Motor neuron (in vitro differentiated cells): Measurements from ENCODE around the gene FKBP5. TPM values are rescaled to one million over a fixed set of nuclear protein-coding genes. Genes with fewer than 3 reads are reported as not detected.
"Not testable (repeated sequence)": the region's sequence is repeated elsewhere in the genome, so short reads cannot be mapped to it uniquely, and the experiment has no call there.

Experiments used
- ATAC-seq, 8 experiments: fragments of 200-7000 bp; cut with Tn5 transposase; replicated peaks in 6 of 8; 2 replicates each; pipeline ENCODE4 v1.8.0; 2021; ENCODE audit warnings: mild to moderate bottlenecking in 8 of 8, moderate library complexity in 8 of 8
- H3K27ac ChIP-seq, 2 donors: fragments of 250-450 bp; sonication (Bioruptor Pico); 2 replicates each; pipeline ENCODE4 v1.9.0; 2021; ENCODE audit warnings: antibody characterized with exemption in 2 of 2, mild to moderate bottlenecking in 2 of 2, moderate library complexity in 1 of 2
- H3K4me1 ChIP-seq, 2 donors: fragments of 250-450 bp; sonication (Bioruptor Pico); replicated peaks in 1 of 2; 2 replicates each; pipeline ENCODE4 v1.6.1; 2021; ENCODE audit warnings: antibody characterized with exemption in 2 of 2, mild to moderate bottlenecking in 2 of 2, moderate library complexity in 1 of 2
- H3K4me3 ChIP-seq, 5 donors: fragments of 250-450 bp; sonication (Bioruptor Pico); 2 replicates each; pipeline ENCODE4 v1.9.0; 2021; ENCODE audit warnings: antibody characterized with exemption in 5 of 5, mild to moderate bottlenecking in 5 of 5, moderate library complexity in 4 of 5
- WGBS, 10 experiments: fragments of 450-650 bp; shearing (Covaris generic); methylation state at CpG; one replicate each; pipeline ENCODE4 v1.0.0; 2022; 5-methylcytosine and 5-hydroxymethylcytosine counted together
- in situ Hi-C, 9 experiments: fragments of 400-800 bp; cut with MboI; loops; one replicate each; pipeline ENCODE4 v1.15.0; 2021; ENCODE audit warnings: low sequenced_read_pairs in 9 of 9, low pct_unique_long_range_greater_than_20kb in 2 of 9; ENCODE audit not compliant: unreplicated experiment in 9 of 9
- total RNA-seq, 8 experiments: library from RNA; unstranded; fragments of 300-600 nt; gene quantifications; 2 replicates each; pipeline versions ENCODE4 v1.2.3 to v1.2.4, GENCODE V29; 2022

Gene FKBP5
- total RNA-seq, 8 experiments from 2014 or later, result 5.6 to 23.5 (median 10.9) TPM

GRCh38 chr6:35550437-35550836 lies 138.3 kb downstream of the FKBP5 start:
- Histone ChIP-seq H3K27ac (no peak overlapping the region), H3K4me1 (no peaks in the 10 kb centered on the region), H3K4me3 (no peak overlapping the region)
- in situ Hi-C loops, result no loop called here
- WGBS, 10 experiments, result 0 to 83% (median 46%) methylated on average over 1 of the region's 1 CpG; no CpG with 5 or more reads in 1 of the 10 experiments
- no peak for ATAC-seq

DNA sequence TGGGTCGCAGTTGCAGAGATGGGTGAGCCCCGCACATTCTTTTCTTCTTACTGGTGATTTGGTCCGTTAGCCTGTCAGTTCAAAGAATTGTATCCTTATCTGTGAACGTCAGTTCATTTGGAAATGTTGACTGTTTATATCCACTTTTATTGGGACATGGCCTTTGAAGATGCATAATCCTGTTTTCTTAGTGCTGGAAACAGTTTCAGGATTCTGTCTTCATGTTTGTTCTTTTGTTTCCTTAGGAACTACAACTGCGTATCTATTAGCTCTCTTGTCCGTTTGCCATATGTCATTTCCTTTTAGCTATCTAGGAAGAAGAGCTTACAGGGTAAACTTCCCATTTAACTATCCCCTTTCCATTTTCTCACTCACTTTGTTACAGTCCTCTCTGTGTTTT lies 141.0 kb downstream of the FKBP5 start:
- Histone ChIP-seq H3K27ac (no peak overlapping the region), H3K4me1 (no peaks in the 10 kb centered on the region), H3K4me3 (no peak overlapping the region)
- no peak for ATAC-seq
- in situ Hi-C loops, result no loop called here
- 26 to 92% (median 73%) methylated on average over 2 to 6 of the region's 6 CpGs for WGBS, 10 experiments

DNA sequence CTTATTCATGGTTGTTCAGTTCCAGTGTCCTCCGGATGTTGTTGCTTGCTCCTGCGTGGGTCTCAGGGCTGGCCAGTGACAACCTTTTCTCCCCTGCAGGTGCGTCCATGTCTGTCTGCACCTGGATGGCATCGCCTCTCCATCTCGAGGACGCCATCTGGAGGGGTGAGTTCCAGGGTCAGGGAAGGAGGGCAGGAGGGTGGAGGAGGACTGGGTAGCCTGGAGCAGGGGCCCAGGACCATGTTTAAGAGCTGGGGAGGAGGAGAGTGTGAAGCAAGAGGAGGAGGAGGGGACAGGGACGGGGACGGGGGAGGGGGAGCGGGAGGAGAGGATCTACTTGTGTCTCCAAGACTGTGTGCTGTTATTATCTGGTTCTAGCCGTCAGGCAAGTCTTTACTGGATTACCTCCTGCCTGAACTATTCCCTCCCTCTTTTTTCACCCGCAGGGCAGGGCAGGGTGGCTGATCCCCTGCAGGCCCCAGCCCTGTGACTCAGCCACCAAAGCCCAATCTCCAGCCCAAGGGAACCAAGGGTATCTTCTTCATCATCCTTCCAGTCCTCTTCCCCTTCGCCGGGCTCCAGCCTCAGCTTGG lies 143.8 kb downstream of the FKBP5 start:
- H3K27ac ChIP-seq, result no peak overlapping the region
- ATAC-seq, result peak in 3 of 8 experiments; percentile 50 to 96 (median 96)
- H3K4me1 ChIP-seq, result no peaks in the 10 kb centered on the region
- WGBS, 10 experiments, result 60 to 100% (median 94%) methylated on average over 1 to 5 of the region's 13 CpGs; no CpG with 5 or more reads in 7 of the 10 experiments
- no peak overlapping the region for H3K4me3 ChIP-seq
- in situ Hi-C loops, result no loop called here

DNA sequence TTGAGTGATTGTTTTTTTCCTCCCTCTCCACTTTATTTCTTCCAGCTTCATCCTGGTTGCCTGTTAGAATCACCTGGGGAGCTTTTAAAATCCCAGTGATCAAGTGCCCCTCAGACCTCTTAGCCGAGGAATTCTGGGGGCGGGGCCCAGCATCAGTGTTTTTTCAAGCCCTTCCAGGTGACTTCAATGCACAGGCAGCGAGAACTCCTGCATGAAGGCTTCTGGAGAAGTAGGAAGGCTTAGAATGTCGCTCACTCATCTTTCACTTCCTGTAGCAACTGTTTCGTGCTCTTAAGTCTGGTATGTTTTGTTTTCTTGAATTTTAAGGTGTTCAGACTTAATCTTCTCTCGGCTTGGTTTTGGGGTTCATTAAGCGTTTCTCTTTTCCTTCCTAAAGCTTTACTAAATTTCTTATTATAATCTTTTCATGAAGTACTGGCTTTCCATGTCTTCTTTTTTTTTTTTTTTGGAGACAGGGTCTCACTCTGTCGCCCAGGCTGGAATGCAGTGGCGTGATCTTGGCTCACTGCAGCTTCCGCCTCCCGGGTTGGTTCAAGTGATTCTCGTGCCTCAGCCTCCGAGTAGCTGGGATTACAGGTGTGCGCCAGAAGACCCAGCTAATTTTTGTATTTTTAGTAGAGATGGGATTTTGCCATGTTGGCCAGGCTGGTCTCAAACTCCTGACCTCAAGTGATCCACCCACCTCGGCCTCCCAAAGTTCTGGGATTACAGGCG lies 145.1 kb downstream of the FKBP5 start:
- Histone ChIP-seq H3K27ac (no peak overlapping the region), H3K4me3 (no peak overlapping the region), H3K4me1 (no peaks in the 10 kb centered on the region)
- ATAC-seq, result no peak
- 58 to 94% (median 82%) methylated on average over 4 to 15 of the region's 16 CpGs for WGBS, 10 experiments
- in situ Hi-C loops, result no loop called here

DNA sequence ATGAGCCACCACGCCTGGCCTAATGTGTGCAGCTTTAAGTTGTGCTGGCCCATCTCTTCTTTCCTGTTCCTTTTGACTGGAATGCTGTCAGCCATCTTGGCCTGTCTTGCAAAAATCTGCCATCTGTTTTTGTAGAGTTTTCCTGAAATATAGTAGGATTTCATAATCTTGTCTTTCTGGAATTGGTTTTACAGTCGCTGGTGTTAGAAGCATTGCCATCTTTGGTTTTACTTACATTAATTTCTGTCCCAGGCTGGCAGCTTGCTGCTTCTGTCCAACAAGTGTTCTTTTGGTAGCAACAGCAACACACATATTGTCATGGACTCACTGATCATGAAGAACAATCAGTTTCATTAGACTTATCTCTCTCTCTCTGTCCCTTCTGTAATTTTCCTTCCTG lies 146.9 kb downstream of the FKBP5 start:
- no peak overlapping the region for H3K4me3 ChIP-seq
- ATAC-seq, result no peak
- WGBS, 10 experiments, result 10 to 86% (median 47%) methylated on average over 1 of the region's 2 CpGs; no CpG with 5 or more reads in 4 of the 10 experiments
- no peak overlapping the region for H3K27ac ChIP-seq
- H3K4me1 ChIP-seq, result no peaks in the 10 kb centered on the region
- in situ Hi-C loops, result no loop called here

GRCh38 chr6:35539223-35539622 lies 149.5 kb downstream of the FKBP5 start:
- Histone ChIP-seq H3K4me3 (no peak overlapping the region), H3K4me1 (peaks cover 0 to 3% of the 10 kb centered on the region in 2 donors), H3K27ac (no peak overlapping the region)
- ATAC-seq, result no peak
- 18 to 100% (median 66%) methylated on average over 1 to 3 of the region's 3 CpGs; no CpG with 5 or more reads in 3 of the 10 experiments for WGBS, 10 experiments
- in situ Hi-C loops, result no loop called here

- ATAC-seq, H3K27ac ChIP-seq: not testable (repeated sequence)
Measured at GRCh38 chr6:35535847-35536246, 152.9 kb downstream of the FKBP5 start.

DNA sequence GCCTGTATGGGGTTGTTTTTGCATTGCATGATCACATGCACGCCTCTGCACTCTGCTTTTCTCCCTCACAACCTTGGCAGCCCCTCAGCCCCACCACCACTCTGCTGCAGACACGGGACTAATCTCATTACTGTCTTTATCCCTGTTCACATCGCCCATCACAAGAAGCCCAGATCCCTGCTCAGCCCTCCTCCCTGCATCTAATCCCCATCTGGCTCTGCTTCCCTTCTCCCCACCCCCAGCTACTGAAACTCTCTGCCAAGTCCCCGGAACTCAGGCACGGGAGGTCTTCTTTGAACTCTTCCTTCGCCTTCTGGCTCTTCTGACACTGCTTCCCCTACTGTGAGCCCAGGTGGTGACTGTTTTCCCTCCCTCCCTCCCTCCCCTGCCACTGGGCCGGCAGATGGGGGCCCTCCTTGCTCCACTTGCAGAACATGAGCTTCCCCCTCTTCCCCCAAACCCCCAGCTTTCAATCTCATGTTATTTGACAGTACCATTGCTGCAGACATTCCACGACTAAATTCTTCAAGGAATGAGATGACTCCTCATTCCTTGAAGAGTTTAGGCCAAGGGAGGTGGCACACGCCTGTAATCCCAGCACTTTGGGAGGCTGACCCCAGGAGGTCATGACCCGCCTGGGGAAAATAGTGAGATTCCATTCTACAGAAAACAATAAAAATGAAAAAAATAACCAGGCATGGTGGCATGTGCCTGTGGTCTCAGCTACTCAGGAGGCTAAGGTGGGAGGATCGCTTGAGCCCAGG lies 154.1 kb downstream of the FKBP5 start:
- 20 to 100% (median 70%) methylated on average over 1 to 5 of the region's 11 CpGs; no CpG with 5 or more reads in 2 of the 10 experiments for WGBS, 10 experiments
- peak in 6 of 8 experiments; percentile 46 to 86 (median 63) for ATAC-seq

More at GRCh38 chr6:35535847-35536246, 152.9 kb downstream of the FKBP5 start:
- H3K4me3 ChIP-seq, in situ Hi-C loops, H3K4me1 ChIP-seq: not testable (repeated sequence)
- WGBS, 10 experiments, result 45 to 100% (median 86%) methylated on average over 1 to 6 of the region's 6 CpGs; no CpG with 5 or more reads in 3 of the 10 experiments

GRCh38 chr6:35533981-35534380 lies 154.7 kb downstream of the FKBP5 start:
- in situ Hi-C loops, result no loop called here
- no peak overlapping the region for H3K4me3 ChIP-seq
- peaks cover 0 to 7% of the 10 kb centered on the region in 2 donors for H3K4me1 ChIP-seq
- WGBS, 10 experiments, result 55 to 100% (median 80%) methylated on average over 1 to 6 of the region's 6 CpGs; no CpG with 5 or more reads in 2 of the 10 experiments
- no peak overlapping the region for H3K27ac ChIP-seq
- ATAC-seq, result no peak

More for the DNA sequence above, 154.1 kb downstream of the FKBP5 start:
- Histone ChIP-seq H3K27ac (no peak overlapping the region), H3K4me3 (no peak overlapping the region), H3K4me1 (peaks cover 0 to 7% of the 10 kb centered on the region in 2 donors)
- in situ Hi-C loops, result no loop called here

GRCh38 chr6:35532126-35532525 lies 156.6 kb downstream of the FKBP5 start:
- Histone ChIP-seq H3K4me3 (no peak overlapping the region), H3K27ac (no peak overlapping the region), H3K4me1 (peaks cover 0 to 7% of the 10 kb centered on the region in 2 donors)
- no peak for ATAC-seq
- WGBS, 10 experiments, result 30 to 100% (median 70%) methylated on average over 1 to 4 of the region's 4 CpGs; no CpG with 5 or more reads in 4 of the 10 experiments
- in situ Hi-C loops, result no loop called here

GRCh38 chr6:35524380-35525020 lies 164.2 kb downstream of the FKBP5 start:
- ATAC-seq, result no peak
- in situ Hi-C loops, result loop anchor here in 2 of 9 experiments (10.0 kb wide), 1 partner anchor 210 kb away; the partner anchor contains the start of gene ARMC12 (in 2 of the 2)
- 20 to 100% (median 80%) methylated on average over 1 to 3 of the region's 3 CpGs; no CpG with 5 or more reads in 1 of the 10 experiments for WGBS, 10 experiments
- Histone ChIP-seq H3K4me3 (no peak overlapping the region), H3K27ac (no peak overlapping the region), H3K4me1 (no peaks in the 10 kb centered on the region)
